Panc1 (cell line): ENCODE measurements around the gene POGK. TPM values are rescaled to one million over a fixed set of nuclear protein-coding genes. Genes with fewer than 3 reads are reported as not detected.
A peak's percentile ranks its signal among the peaks of the same experiment; 100 is the strongest.

ENCODE experiments used
- ATAC-seq: fragments of 200-7000 bp; cut with Tn5 transposase; 2 replicates; pipeline ENCODE4 v1.9.1; 2020; ENCODE audit warnings: mild to moderate bottlenecking, moderate library complexity
- BruUV-seq: library from RNA; stranded (reverse); fragments of 400-500 nt; replicated peaks from 2 replicates; lab custom pipeline; 2021; lab: Mats Ljungman, UMichigan
- CTCF ChIA-PET: fragments of 300-600 bp; sonication (Branson Sonifier 250); formaldehyde crosslinking; loops from one replicate; lab custom pipeline; 2022; ENCODE audit warnings: antibody characterized with exemption; lab: Charles Lee
- POLR2A ChIA-PET: fragments of 300-600 bp; sonication (Branson Sonifier 250); formaldehyde crosslinking; loops from one replicate; lab custom pipeline; 2022; ENCODE audit warnings: antibody characterized with exemption; lab: Charles Lee
- DNase-seq: peaks from one replicate; pipeline ENCODE4 v3.0.0-alpha.2; 2010; ENCODE audit warnings: low read depth, low spot score
- H3K27ac ChIP-seq: 2 replicates; pipeline ENCODE4 v1.5.1; 2011; ENCODE audit warnings: mild to moderate bottlenecking, low read length, inconsistent platforms
- H3K27me3 ChIP-seq: fragments of 200-500 bp; sonication (Bioruptor generic); 2 replicates; pipeline ENCODE4 v1.6.0; 2014; ENCODE audit warnings: low read length, inconsistent platforms; ENCODE audit not compliant: control insufficient read depth, insufficient read depth
- H3K36me3 ChIP-seq: fragments of 200-500 bp; sonication (Bioruptor generic); 2 replicates; pipeline ENCODE4 v1.5.1; 2014; ENCODE audit warnings: inconsistent platforms, mild to moderate bottlenecking, low read length, moderate library complexity; ENCODE audit not compliant: control insufficient read depth, insufficient read depth
- H3K4me1 ChIP-seq: 2 replicates; pipeline ENCODE4 v1.5.1; 2011; ENCODE audit warnings: inconsistent platforms, mild to moderate bottlenecking, low read length, moderate library complexity; ENCODE audit not compliant: control insufficient read depth, insufficient read depth
- H3K4me3 ChIP-seq, 2 experiments: 2 replicates each; pipeline ENCODE4 v1.5.1; 2011 to 2012; ENCODE audit warnings: low read depth in 2 of 2, low read length in 2 of 2, mild to moderate bottlenecking in 2 of 2, inconsistent platforms in 1 of 2, moderate library complexity in 1 of 2
- H3K9me3 ChIP-seq: fragments of 200-500 bp; sonication (Bioruptor generic); 2 replicates; pipeline ENCODE4 v1.5.1; 2014; ENCODE audit warnings: low read depth, mild to moderate bottlenecking, inconsistent platforms, low read length, moderate library complexity; ENCODE audit not compliant: control insufficient read depth, insufficient read depth
- POLR2AphosphoS5 ChIP-seq: IDR thresholded peaks from 2 replicates; pipeline ENCODE4 v1.6.1; 2012; ENCODE audit warnings: mild to moderate bottlenecking, low read depth, low read length, moderate library complexity
- SIN3A ChIP-seq: IDR thresholded peaks from 2 replicates; pipeline ENCODE4 v1.6.1; 2012; ENCODE audit warnings: low read depth, mild to moderate bottlenecking, low read length, moderate library complexity, borderline replicate concordance; ENCODE audit not compliant: insufficient read depth
- TCF7L2 ChIP-seq: IDR thresholded peaks from 2 replicates; pipeline ENCODE4 v1.6.1; 2011; ENCODE audit warnings: mild to moderate bottlenecking, low read depth, low read length, inconsistent platforms
- in situ Hi-C: cut with HindIII; loops from 2 replicates; pipeline ENCODE4 v1.10.0; 2016; ENCODE audit warnings: low sequenced_read_pairs, low pct_unique_long_range_greater_than_20kb
- intact Hi-C: fragments of 100-400 bp; cut with micrococcal nuclease; formaldehyde crosslinking; loops from one replicate; pipeline ENCODE4 v1.10.0; 2022; ENCODE audit not compliant: unreplicated experiment
- total RNA-seq: library from RNA; stranded (reverse); gene quantifications from one replicate; pipeline ENCODE4 v1.2.1, GENCODE V29; 2021; ENCODE audit not compliant: unreplicated experiment
- TF ChIP-seq, protein P1 (sequence below): fragments of 450-650 bp; IDR thresholded peaks from 2 replicates; pipeline ENCODE4 v1.5.1; 2017; ENCODE audit warnings: mild to moderate bottlenecking
- TF ChIP-seq, protein P2 (sequence below), 2 experiments: IDR thresholded peaks; 2 replicates each; pipeline ENCODE4 v1.6.1; 2011 to 2012; ENCODE audit warnings: low read depth in 2 of 2, control low read depth in 1 of 2, low read length in 1 of 2, mild to moderate bottlenecking in 1 of 2, moderate library complexity in 1 of 2; ENCODE audit not compliant: insufficient read depth in 1 of 2

The POGK gene
- total RNA-seq, 1 experiment from 2014 or later: 49.5 TPM

DNA sequence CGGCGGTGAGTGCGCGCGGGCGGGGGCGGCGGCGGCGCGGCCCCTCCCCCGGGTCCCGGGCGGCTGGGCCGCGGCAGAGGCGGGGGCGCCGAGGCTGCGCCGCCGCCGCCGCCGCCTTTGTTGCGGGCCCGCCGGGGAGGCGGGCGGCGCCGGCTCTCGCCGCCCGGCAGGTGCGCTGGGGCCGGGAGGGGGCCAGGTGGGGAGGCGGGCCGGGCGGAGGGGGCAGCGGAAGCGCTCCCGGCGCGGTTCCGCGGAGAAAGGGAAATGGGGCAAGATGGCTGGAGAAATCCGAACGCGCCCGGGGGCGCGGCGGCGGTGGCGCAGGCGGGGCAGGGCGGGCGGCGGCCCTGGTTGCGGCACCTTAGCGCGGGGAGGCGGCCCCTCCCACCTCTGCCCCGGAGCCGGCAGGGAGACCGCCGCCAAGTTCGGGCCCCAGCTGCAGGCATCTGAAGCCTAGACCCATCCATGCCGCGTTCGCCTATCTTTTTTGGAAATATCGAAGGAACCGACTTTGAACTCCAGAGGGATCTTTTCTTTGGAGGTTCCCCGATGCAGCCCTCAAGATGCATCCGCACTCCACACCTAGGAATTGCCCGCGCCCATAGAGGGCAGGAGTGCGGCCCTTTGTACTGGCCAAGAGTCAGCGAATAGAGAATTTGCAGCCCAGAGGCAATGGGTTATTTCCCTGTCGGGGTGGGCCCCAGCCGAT lies 479 bp downstream of the POGK start:
- Histone ChIP-seq H3K4me3 (peak overlapping the region; percentile 75 to 86), H3K4me1 (peaks cover 12% of the 10 kb centered on the region), H3K36me3 (peaks cover 33% of the 10 kb centered on the region), H3K27me3 (peaks cover 6% of the 10 kb centered on the region), H3K9me3 (no peaks in the 10 kb centered on the region), H3K27ac (peak overlapping the region; percentile 75)
- intact Hi-C loops: loop anchor here (10.0 kb wide), 1 partner anchor 915 kb away; no protein-coding TSS in a partner anchor
- in situ Hi-C loops: no loop called here
- CTCF ChIA-PET: no interaction called here
- POLR2A ChIA-PET: interaction anchor here (0.6 kb wide), 1 partner anchor 15 kb away, joined by 3 read pairs; no protein-coding TSS in a partner anchor
- BruUV-seq: no TSS peak
- DNase-seq: no peak
- TF ChIP-seq SIN3A: no peak
- peak; percentile 75 for TF ChIP-seq TCF7L2
- TF ChIP-seq, protein P1, sequence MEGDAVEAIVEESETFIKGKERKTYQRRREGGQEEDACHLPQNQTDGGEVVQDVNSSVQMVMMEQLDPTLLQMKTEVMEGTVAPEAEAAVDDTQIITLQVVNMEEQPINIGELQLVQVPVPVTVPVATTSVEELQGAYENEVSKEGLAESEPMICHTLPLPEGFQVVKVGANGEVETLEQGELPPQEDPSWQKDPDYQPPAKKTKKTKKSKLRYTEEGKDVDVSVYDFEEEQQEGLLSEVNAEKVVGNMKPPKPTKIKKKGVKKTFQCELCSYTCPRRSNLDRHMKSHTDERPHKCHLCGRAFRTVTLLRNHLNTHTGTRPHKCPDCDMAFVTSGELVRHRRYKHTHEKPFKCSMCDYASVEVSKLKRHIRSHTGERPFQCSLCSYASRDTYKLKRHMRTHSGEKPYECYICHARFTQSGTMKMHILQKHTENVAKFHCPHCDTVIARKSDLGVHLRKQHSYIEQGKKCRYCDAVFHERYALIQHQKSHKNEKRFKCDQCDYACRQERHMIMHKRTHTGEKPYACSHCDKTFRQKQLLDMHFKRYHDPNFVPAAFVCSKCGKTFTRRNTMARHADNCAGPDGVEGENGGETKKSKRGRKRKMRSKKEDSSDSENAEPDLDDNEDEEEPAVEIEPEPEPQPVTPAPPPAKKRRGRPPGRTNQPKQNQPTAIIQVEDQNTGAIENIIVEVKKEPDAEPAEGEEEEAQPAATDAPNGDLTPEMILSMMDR: peak; percentile 51; the same call in 1 of the 2 replicates
- no peak for TF ChIP-seq POLR2AphosphoS5
- ATAC-seq: peak; percentile 79

DNA sequence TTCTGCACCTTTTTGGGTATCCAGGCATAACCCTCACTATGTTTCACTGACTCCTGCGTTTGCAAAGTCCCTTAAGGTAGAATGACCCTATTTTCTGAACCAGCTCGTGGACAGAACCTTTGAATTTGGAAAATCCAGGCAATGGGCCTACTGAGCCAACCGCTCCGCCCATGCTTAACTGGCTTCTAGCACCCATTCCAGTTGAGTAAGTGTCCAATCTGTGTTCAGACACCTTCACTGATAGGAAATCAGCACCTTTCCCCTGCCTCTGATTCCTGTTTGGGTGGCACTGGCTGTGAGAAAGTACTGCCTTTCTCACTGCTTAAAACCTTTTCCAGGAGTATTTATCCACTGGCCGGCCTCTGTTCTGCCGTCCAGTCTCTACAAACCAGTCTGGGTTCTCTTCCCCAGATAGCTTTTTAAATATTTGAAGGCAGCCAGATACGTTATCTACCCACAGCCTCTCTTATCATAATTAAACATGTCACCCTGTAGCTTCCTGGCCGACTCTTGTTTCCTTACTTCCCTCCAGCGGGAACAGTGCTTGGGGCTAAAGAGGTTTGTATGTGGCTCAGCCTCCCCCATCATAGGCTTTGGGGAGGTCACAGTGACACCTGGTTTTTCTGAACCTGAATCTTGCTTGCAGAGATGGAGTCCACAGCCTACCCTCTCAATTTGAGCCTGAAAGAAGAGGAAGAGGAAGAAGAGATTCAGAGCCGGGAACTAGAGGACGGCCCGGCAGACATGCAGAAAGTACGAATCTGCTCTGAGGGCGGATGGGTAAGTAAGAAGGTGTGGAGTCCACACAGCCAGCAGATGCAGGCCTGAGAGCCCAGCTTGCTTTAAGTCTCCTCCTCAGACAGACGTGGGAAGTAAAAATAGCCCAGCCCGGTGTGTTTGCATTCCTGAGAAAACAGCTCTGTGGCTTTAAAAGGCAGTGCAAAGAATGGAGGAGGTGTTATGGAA lies 1.3 kb downstream of the POGK start:
- H3K4me3 ChIP-seq: peak overlapping the region; percentile 75 to 86
- no TSS peak for BruUV-seq
- peak overlapping the region; percentile 75 for H3K27ac ChIP-seq
- peaks cover 12% of the 10 kb centered on the region for H3K4me1 ChIP-seq
- ATAC-seq (no peak), DNase-seq (no peak)
- peaks cover 38% of the 10 kb centered on the region for H3K36me3 ChIP-seq
- in situ Hi-C loops: no loop called here
- ChIA-PET CTCF (no interaction called here), POLR2A (interaction anchor here (0.6 kb wide), 1 partner anchor 14 kb away, joined by 3 read pairs; no protein-coding TSS in a partner anchor)
- intact Hi-C loops: loop anchor here (10.0 kb wide), 1 partner anchor 916 kb away; no protein-coding TSS in a partner anchor
- H3K27me3 ChIP-seq: no peaks in the 10 kb centered on the region
- no peaks in the 10 kb centered on the region for H3K9me3 ChIP-seq
- TF ChIP-seq, protein P1: no peak; the same call in 1 of the 2 replicates
- TF ChIP-seq POLR2AphosphoS5 (no peak), SIN3A (no peak), TCF7L2 (no peak)
- TF ChIP-seq, protein P2, sequence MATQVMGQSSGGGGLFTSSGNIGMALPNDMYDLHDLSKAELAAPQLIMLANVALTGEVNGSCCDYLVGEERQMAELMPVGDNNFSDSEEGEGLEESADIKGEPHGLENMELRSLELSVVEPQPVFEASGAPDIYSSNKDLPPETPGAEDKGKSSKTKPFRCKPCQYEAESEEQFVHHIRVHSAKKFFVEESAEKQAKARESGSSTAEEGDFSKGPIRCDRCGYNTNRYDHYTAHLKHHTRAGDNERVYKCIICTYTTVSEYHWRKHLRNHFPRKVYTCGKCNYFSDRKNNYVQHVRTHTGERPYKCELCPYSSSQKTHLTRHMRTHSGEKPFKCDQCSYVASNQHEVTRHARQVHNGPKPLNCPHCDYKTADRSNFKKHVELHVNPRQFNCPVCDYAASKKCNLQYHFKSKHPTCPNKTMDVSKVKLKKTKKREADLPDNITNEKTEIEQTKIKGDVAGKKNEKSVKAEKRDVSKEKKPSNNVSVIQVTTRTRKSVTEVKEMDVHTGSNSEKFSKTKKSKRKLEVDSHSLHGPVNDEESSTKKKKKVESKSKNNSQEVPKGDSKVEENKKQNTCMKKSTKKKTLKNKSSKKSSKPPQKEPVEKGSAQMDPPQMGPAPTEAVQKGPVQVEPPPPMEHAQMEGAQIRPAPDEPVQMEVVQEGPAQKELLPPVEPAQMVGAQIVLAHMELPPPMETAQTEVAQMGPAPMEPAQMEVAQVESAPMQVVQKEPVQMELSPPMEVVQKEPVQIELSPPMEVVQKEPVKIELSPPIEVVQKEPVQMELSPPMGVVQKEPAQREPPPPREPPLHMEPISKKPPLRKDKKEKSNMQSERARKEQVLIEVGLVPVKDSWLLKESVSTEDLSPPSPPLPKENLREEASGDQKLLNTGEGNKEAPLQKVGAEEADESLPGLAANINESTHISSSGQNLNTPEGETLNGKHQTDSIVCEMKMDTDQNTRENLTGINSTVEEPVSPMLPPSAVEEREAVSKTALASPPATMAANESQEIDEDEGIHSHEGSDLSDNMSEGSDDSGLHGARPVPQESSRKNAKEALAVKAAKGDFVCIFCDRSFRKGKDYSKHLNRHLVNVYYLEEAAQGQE (IDR thresholded peaks at IDR 0.05; ENCODE audit: insufficient read depth in 1 of 2, low read depth in 2 of 2, low read length in 1 of 2): no peak
